B cell (primary cell): ENCODE results near the gene ARHGAP42.

Source experiments
- CTCF ChIP-seq: fragments of 200-600 bp; IDR thresholded peaks from one replicate; pipeline ENCODE4 v1.8.0; 2022; ENCODE audit warnings: antibody characterized with exemption, mild to moderate bottlenecking
- EZH2 ChIP-seq: IDR thresholded peaks from 2 replicates; pipeline ENCODE4 v1.6.1; 2012; ENCODE audit warnings: borderline replicate concordance, low read depth, mild to moderate bottlenecking, moderate library complexity, low read length; ENCODE audit not compliant: insufficient read depth, poor library complexity, severe bottlenecking

GRCh38 chr11:100761841-100762240 lies 74.8 kb downstream of the ARHGAP42 start:
- TF ChIP-seq CTCF (no peak), EZH2 (no peak)
